ENCODE data around the gene SIRT2. TPM values are rescaled to one million over a fixed set of nuclear protein-coding genes. Genes with fewer than 3 reads are reported as not detected.
"Not testable (repeated sequence)": the region's sequence is repeated elsewhere in the genome, so short reads cannot be mapped to it uniquely, and the experiment has no call there.

SIRT2 gene
- total and polyA plus RNA-seq, 2 donors from 2014 or later, result 36.0 to 56.9 TPM

DNA sequence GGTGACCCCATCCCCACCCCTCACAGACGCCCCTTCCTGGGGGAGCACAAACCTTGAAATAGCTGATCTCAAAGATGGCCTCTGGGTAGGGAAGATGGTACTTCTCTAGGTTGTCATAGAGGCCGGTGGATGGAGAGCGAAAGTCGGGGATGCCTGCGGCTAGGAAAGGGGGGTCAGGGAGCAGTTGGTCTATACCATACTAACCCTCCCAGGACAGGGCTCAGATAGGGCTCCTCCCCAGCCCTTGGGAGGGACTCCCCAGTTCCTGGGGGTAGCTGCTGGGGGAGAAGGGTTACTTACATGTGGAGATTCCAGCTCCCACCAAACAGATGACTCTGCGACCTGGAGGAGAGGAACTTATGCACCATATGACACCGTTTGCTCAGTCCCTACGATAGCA, 9.6 kb downstream of the SIRT2 start:
- no peaks in the 10 kb centered on the region for H3K27me3 ChIP-seq (ENCODE audit: control insufficient read depth, insufficient read depth, low read length)
- H3K4me3 ChIP-seq (ENCODE audit: low read length in 3 of 3), result no peak overlapping the region
- H3K36me3 ChIP-seq (ENCODE audit: control insufficient read depth in 2 of 3, insufficient read depth in 3 of 3, low read length in 3 of 3), result peaks cover 0 to 21% (median 18%) of the 10 kb centered on the region in 3 donors

DNA sequence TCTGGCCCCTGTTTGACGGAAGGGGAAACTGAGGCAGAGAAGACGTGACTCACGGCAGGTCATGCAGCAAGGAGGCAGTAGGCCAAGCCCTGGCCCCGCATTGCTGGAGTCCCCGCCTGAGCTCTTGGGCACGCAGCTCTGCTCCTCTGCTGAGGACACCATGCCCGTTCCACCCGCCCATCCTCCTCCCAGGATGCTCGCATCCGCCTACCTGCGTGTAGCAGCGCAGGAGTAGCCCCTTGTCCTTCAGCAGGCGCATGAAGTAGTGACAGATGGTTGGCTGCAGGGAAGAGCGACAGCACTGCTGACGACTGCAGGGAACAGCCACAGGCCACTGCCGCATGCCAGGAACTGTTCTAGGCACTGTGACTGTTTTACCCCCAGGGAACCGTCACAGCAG, 10.5 kb downstream of the SIRT2 start:
- no peak for DNase-seq
- H3K27ac ChIP-seq (ENCODE audit: low read depth in 2 of 2, low read length in 2 of 2), result no peak overlapping the region
- H3K9me3 ChIP-seq (ENCODE audit: control insufficient read depth in 2 of 3, insufficient read depth in 1 of 3, low read length in 3 of 3), result no peaks in the 10 kb centered on the region
- peaks cover 0 to 2% (median 0%) of the 10 kb centered on the region in 3 donors for H3K4me1 ChIP-seq (ENCODE audit: control insufficient read depth in 2 of 3, insufficient read depth in 2 of 3, low read depth in 1 of 3, low read length in 3 of 3)
- no peak for FAIRE-seq
- intact Hi-C loops (cut with DNase I), result no loop called here
- no peak overlapping the region for H3K9ac ChIP-seq (ENCODE audit: low read length in 3 of 3)
- TF ChIP-seq, protein P1, sequence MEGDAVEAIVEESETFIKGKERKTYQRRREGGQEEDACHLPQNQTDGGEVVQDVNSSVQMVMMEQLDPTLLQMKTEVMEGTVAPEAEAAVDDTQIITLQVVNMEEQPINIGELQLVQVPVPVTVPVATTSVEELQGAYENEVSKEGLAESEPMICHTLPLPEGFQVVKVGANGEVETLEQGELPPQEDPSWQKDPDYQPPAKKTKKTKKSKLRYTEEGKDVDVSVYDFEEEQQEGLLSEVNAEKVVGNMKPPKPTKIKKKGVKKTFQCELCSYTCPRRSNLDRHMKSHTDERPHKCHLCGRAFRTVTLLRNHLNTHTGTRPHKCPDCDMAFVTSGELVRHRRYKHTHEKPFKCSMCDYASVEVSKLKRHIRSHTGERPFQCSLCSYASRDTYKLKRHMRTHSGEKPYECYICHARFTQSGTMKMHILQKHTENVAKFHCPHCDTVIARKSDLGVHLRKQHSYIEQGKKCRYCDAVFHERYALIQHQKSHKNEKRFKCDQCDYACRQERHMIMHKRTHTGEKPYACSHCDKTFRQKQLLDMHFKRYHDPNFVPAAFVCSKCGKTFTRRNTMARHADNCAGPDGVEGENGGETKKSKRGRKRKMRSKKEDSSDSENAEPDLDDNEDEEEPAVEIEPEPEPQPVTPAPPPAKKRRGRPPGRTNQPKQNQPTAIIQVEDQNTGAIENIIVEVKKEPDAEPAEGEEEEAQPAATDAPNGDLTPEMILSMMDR (IDR thresholded peaks at IDR 0.05; ENCODE audit: borderline replicate concordance, extremely low read depth, insufficient read depth), result no peak
- no peaks in the 10 kb centered on the region for H3K27me3 ChIP-seq (ENCODE audit: control insufficient read depth, insufficient read depth, low read length)
- peaks cover 0 to 23% (median 18%) of the 10 kb centered on the region in 3 donors for H3K36me3 ChIP-seq (ENCODE audit: control insufficient read depth in 2 of 3, insufficient read depth in 3 of 3, low read length in 3 of 3)
- no peak overlapping the region for H3K4me3 ChIP-seq (ENCODE audit: low read length in 3 of 3)

More for the DNA sequence above, 9.6 kb downstream of the SIRT2 start:
- no peak overlapping the region for H3K9ac ChIP-seq (ENCODE audit: low read length in 3 of 3)
- no peak for DNase-seq
- no peaks in the 10 kb centered on the region for H3K9me3 ChIP-seq (ENCODE audit: control insufficient read depth in 2 of 3, insufficient read depth in 1 of 3, low read length in 3 of 3)
- no peak overlapping the region for H3K27ac ChIP-seq (ENCODE audit: low read depth in 2 of 2, low read length in 2 of 2)
- intact Hi-C loops (cut with DNase I), result no loop called here
- TF ChIP-seq, protein P1 (IDR thresholded peaks at IDR 0.05; ENCODE audit: borderline replicate concordance, extremely low read depth, insufficient read depth), result no peak
- no peak for FAIRE-seq
- peaks cover 0 to 9% (median 0%) of the 10 kb centered on the region in 3 donors for H3K4me1 ChIP-seq (ENCODE audit: control insufficient read depth in 2 of 3, insufficient read depth in 2 of 3, low read depth in 1 of 3, low read length in 3 of 3)

- H3K4me3 ChIP-seq (ENCODE audit: low read length in 3 of 3); H3K9ac ChIP-seq (ENCODE audit: low read length in 3 of 3); DNase-seq; H3K27me3 ChIP-seq (ENCODE audit: control insufficient read depth, insufficient read depth, low read length); FAIRE-seq; H3K27ac ChIP-seq (ENCODE audit: low read depth in 2 of 2, low read length in 2 of 2); intact Hi-C loops (cut with DNase I); H3K9me3 ChIP-seq (ENCODE audit: control insufficient read depth in 2 of 3, insufficient read depth in 1 of 3, low read length in 3 of 3); H3K4me1 ChIP-seq (ENCODE audit: control insufficient read depth in 2 of 3, insufficient read depth in 2 of 3, low read depth in 1 of 3, low read length in 3 of 3): not testable (repeated sequence)
- peaks cover 0 to 19% (median 13%) of the 10 kb centered on the region in 3 donors for H3K36me3 ChIP-seq (ENCODE audit: control insufficient read depth in 2 of 3, insufficient read depth in 3 of 3, low read length in 3 of 3)
Measured at GRCh38 chr19:38884691-38885090, 14.7 kb downstream of the SIRT2 start.

- DNase-seq (no peak), FAIRE-seq (no peak)
- Histone ChIP-seq H3K4me3 (ENCODE audit: low read length in 3 of 3) (no peak overlapping the region), H3K4me1 (ENCODE audit: control insufficient read depth in 2 of 3, insufficient read depth in 2 of 3, low read depth in 1 of 3, low read length in 3 of 3) (no peaks in the 10 kb centered on the region), H3K9ac (ENCODE audit: low read length in 3 of 3) (no peak overlapping the region), H3K27me3 (ENCODE audit: control insufficient read depth, insufficient read depth, low read length) (no peaks in the 10 kb centered on the region), H3K27ac (ENCODE audit: low read depth in 2 of 2, low read length in 2 of 2) (no peak overlapping the region), H3K36me3 (ENCODE audit: control insufficient read depth in 2 of 3, insufficient read depth in 3 of 3, low read length in 3 of 3) (peaks cover 0 to 8% (median 2%) of the 10 kb centered on the region in 3 donors), H3K9me3 (ENCODE audit: control insufficient read depth in 2 of 3, insufficient read depth in 1 of 3, low read length in 3 of 3) (no peaks in the 10 kb centered on the region)
- TF ChIP-seq, protein P1 (IDR thresholded peaks at IDR 0.05; ENCODE audit: borderline replicate concordance, extremely low read depth, insufficient read depth), result no peak
- intact Hi-C loops (cut with DNase I), result no loop called here
Measured at GRCh38 chr19:38883286-38883685, 16.1 kb downstream of the SIRT2 start.

All from kidney (tissue), 14 donors.